ENCODE data around the gene FBXL7.

GRCh38 chr5:15564523-15564922, 64.5 kb downstream of the FBXL7 start:
- TF ChIP-seq CTCF (IDR thresholded peaks at IDR 0.05) = no peak
- TF ChIP-seq EP300 (IDR thresholded peaks at IDR 0.05) = no peak
- TF ChIP-seq POLR2A (IDR thresholded peaks at IDR 0.05) = no peak
- no peak for TF ChIP-seq POLR2AphosphoS5 (IDR thresholded peaks at IDR 0.05)
